Progenitor cell of endocrine pancreas (in vitro differentiated cells): Measurements from ENCODE around the gene RPL36AL. TPM values are rescaled to one million over a fixed set of nuclear protein-coding genes. Genes with fewer than 3 reads are reported as not detected.

Experiments
- DNase-seq: peaks from one replicate; pipeline ENCODE4 v3.0.0; 2021; ENCODE audit warnings: low spot score; ENCODE audit not compliant: unreplicated experiment
- H3K27ac Mint-ChIP-seq: 2 replicates; pipeline ENCODE4 v1.8.0; 2021; ENCODE audit warnings: mild to moderate bottlenecking, moderate library complexity, mixed read lengths
- H3K27me3 Mint-ChIP-seq: 2 replicates; pipeline ENCODE4 v1.8.0; 2021; ENCODE audit warnings: mixed read lengths
- H3K36me3 Mint-ChIP-seq: 2 replicates; pipeline ENCODE4 v1.8.0; 2022; ENCODE audit warnings: mixed read lengths; ENCODE audit not compliant: insufficient read depth
- H3K4me1 Mint-ChIP-seq: 2 replicates; pipeline ENCODE4 v1.8.0; 2021; ENCODE audit warnings: low read depth, mixed read lengths
- H3K4me3 Mint-ChIP-seq: 2 replicates; pipeline ENCODE4 v1.8.0; 2021; ENCODE audit warnings: low read depth, mild to moderate bottlenecking, moderate library complexity, mixed read lengths
- H3K9me3 Mint-ChIP-seq: 2 replicates; pipeline ENCODE4 v1.8.0; 2021; ENCODE audit warnings: low read depth, mixed read lengths
- CTCF ChIP-seq: fragments of 200-600 bp; sonication (generic); IDR thresholded peaks from one replicate; pipeline ENCODE4 v1.5.0; 2021; ENCODE audit warnings: antibody characterized with exemption, mild to moderate bottlenecking; ENCODE audit not compliant: unreplicated experiment
- total RNA-seq: library from RNA; stranded (reverse); gene quantifications from 2 replicates; pipeline ENCODE4 v1.2.1, GENCODE V29; 2021

RPL36AL gene
- total RNA-seq, 1 donor from 2014 or later = 157 TPM

DNA sequence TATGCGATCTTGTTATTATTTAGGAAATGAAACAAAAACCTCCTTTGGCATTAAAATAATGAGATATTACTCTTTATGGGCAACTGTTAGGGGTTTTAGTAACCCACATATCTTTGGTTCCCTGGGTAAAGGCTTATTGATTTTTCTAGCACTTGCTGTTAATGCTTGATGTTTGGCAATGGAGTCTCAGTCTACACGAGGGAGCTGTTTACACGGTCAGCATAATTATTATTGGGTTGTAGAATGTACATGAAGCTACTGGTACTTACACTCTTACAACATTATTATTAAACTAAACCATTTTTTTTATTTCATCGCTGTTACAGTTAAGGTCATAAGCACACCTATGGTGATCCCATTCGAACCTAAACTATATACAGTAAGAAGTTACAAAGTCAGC is 46.4 kb downstream of the RPL36AL start:
- TF ChIP-seq CTCF = no peak
- peaks cover 18% of the 10 kb centered on the region for H3K36me3 Mint-ChIP-seq
- peak overlapping the region; percentile 17 for H3K27ac Mint-ChIP-seq
- peaks cover 3% of the 10 kb centered on the region for H3K4me1 Mint-ChIP-seq
- H3K4me3 Mint-ChIP-seq = no peak overlapping the region
- H3K27me3 Mint-ChIP-seq = no peaks in the 10 kb centered on the region
- no peaks in the 10 kb centered on the region for H3K9me3 Mint-ChIP-seq
- DNase-seq = no peak

GRCh38 chr14:49569281-49569680 is 51.1 kb downstream of the RPL36AL start:
- Mint-ChIP-seq H3K4me3 (no peak overlapping the region), H3K4me1 (peaks cover 5% of the 10 kb centered on the region), H3K27me3 (no peaks in the 10 kb centered on the region), H3K27ac (no peak overlapping the region), H3K36me3 (peaks cover 6% of the 10 kb centered on the region), H3K9me3 (no peaks in the 10 kb centered on the region)
- DNase-seq = no peak
- TF ChIP-seq CTCF = no peak

Other genes with a start within 250 kb of the RPL36AL start
- 1,117 and 1,256 TPM in 2 replicates for gene RPS29, start 34.2 kb downstream of the RPL36AL start, total RNA-seq
- gene LRR1, start 21.7 kb downstream of the RPL36AL start, total RNA-seq = 15.6 and 16.4 TPM in 2 replicates
- gene MGAT2, start 173 bp upstream of the RPL36AL start, total RNA-seq = 21.4 and 24.7 TPM in 2 replicates
- gene DNAAF2, start 14.6 kb upstream of the RPL36AL start, total RNA-seq = 18.9 and 20.5 TPM in 2 replicates
- gene POLE2, start 67.6 kb upstream of the RPL36AL start, total RNA-seq = 12.9 and 14.9 TPM in 2 replicates
- gene KLHDC1, start 72.5 kb upstream of the RPL36AL start, total RNA-seq = 2.4 and 2.8 TPM in 2 replicates
- gene KLHDC2, start 147.5 kb upstream of the RPL36AL start, total RNA-seq = 79.9 and 80.0 TPM in 2 replicates
- gene NEMF, start 232.2 kb upstream of the RPL36AL start, total RNA-seq = 86.1 and 86.8 TPM in 2 replicates